Activated CD8-positive, alpha-beta memory T cell treated with anti-CD3 and anti-CD28 coated beads, Interleukin-2, amount 50 U/mL, for 1 hour (primary cell): ENCODE results near the gene MDP1.
"Not testable (repeated sequence)": the region's sequence is repeated elsewhere in the genome, so short reads cannot be mapped to it uniquely, and the experiment has no call there.

ENCODE experiments used
- DNase-seq: peaks from one replicate; pipeline ENCODE4 v3.0.0-alpha.2; 2020; ENCODE audit errors: extremely low read depth

Gene MDP1

DNA sequence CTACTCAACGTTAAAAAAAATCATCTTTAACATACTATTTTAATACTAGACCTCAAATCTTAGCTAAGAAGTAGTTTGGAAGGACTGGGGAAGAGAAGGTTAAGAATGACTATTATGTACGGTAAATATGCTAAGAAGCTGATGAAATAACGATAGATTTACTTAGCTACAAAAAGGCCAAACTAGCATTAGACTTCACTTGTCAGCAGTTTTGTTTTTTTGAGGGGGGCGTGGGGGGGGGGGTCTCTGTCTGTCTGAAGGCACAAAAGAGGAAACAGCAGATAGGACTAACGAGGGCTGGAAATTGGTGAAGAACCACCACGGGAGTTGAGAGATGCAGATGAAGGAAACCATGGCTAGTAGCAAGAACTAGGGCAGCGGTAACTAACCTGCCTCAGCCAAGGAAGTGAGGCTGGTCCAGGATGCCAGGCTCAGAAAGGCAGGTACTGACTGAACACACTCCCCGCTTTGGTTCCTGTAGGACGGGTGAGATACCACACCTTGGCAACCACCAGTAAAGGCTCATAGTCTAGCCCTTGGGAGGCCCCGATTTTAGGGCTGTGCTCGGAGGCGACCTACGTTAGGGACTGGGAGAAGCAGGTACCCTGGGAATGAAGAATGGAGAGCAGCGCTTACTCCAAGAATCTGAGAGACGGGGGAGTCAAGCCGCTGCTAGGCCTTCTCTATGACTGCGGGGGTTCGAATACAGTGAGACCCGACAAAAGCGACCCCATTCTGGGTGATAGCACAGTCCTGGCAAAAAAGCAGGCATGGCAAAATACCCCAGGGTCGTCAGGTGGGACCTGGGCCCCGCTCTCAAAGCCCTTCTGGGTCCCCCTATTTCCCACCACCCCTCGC lies 15.6 kb upstream of the MDP1 start:
- DNase-seq: no peak

DNA sequence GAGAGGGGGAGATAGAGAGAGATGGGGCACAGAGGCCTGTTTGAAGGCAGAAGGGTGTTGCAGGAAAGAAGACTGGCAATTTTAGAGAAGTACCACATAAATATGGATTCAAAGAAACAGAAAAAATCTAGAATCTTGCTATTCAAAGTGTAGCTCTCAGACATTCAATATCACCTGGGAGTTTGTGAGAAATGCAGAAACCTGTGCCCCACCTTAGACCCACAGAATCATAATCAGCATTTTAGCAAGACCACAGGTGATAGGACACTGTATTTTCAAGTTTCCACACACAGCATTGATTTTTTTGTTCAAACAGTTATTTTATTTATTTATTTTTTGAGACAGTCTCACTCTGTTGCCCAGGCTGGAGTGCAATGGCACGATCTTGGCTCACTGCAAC lies 13.0 kb upstream of the MDP1 start:
- no peak for DNase-seq

DNA sequence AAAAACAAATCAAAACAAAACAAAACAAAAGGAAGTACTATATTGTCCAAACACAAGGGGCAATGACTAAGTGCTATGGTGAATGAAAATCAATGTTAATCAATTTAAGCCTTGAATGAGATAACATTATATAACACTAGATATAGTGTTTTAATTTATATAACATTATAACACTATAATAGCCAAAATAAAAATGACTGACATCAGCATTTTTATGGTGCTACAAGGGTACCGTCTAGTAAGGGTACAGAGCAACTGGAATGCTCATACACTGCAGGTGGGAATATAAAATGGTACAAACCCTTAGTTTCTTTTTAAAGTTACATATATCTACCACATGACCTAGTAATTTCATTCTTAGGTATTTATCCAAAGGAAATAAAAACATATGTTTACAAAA lies 10.6 kb upstream of the MDP1 start:
- DNase-seq: no peak

DNA sequence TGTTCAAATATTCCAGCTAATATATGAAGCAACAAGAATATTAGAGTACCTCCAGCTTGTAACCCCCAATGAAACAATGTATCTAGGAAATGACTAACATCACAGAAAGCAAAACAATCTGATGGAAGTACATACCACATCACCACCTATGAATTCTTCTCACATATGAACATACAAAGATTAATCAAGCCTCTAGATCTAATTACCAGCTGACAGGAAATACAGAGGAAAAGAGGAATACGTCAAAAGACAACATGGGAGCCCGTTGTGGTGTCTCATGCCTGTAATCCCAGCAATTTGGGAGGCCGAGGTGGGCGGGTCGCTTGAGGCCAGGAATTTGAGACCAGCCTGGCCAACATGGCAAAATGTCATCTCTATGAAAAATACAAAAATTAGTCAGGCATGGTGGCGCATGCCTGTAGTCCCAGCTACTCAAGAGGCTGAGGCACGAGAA lies 8.8 kb upstream of the MDP1 start:
- no peak for DNase-seq

DNA sequence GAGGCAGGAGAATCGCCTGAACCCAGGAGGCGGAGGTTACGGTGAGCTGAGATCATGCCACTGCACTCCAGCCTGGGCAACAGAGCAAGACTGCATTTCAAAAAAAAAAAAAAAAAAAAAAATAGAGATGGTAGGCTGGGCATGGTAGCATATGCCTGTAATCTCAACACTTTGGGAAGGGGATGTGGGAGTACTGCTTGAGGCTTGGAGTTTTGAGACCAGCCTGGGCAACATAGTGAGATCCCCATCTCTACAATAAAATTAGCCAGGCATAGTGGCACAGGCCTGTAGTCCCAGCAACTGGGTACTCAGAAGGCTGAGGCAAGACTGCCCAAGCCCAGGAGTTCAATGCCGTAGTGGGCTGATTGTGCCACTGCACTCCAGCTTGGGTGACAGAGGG lies 7.1 kb upstream of the MDP1 start:
- not testable (repeated sequence) for DNase-seq

DNA sequence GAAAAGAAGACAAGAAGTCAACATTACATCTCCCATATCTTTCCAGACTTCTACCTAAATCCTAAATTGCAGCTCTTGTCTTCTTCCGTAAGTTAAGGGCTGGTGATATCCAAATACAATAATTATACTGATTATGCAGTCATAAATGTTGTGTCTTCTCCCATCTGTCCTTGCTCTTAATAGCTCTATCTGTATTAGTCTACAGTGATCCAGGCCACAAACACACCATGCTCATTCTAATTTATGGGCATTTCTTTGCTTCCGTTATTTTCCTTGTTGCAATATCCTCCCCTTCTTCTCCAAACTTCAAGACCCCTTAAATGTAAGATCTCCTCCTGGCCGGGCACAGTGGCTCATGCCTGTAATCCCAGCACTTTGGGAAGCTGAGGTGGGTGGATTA lies 3.7 kb upstream of the MDP1 start:
- DNase-seq: no peak

DNA sequence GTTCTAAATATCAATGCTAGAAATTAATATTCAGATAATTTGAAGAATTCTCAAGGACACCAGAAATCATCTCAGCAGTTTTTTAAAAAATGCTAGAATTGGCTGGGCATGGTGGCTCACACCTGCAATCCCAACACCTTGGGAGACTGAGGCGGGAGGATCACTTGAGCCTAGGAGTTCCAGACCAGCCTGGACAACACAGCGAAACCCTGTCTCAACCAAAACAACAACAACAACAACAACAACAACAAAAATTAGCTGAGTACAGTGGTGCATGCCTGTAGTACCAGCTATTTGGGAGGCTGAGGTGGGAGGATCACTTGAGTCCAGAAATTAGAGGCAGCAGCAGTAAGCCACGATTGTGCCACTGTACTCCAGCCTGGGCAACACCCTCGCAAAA lies 3.2 kb upstream of the MDP1 start:
- no peak for DNase-seq

DNA sequence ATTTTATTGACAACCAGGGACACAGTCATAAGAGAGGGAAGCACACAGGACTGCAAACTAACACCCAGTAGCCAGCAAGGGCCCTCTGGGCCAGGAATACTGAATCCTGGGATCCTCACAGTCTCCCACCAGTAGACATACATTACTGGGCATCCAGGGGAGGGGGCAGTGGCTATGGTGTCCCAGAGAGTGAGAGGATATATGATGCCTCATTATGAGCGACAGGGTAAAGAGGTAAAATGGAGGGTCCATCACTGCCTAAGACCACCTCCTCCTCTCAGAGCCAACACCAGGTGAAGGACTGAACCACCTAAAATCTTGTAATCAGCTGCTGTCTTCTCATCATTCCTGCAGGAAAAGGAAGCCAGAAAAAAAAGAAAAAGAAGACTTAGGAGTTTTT lies 1.0 kb upstream of the MDP1 start:
- not testable (repeated sequence) for DNase-seq

DNA sequence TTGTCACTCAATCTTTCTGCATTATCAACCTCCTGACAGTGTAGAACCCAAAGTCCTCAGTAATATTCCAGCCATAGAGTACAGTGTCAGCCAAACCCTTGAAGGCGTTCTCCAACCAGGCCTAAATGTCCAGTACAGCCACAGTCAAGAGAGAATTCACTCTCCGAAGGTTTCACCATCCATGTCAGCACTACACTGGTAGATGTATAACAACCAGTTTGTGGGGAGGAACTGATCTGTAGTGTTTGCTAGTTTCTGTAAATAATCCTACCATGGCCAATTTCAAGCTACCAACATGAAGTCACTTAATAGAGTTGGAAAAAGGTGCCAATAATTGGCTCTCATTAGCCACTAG lies 456 bp upstream of the MDP1 start:
- DNase-seq: no peak

DNA sequence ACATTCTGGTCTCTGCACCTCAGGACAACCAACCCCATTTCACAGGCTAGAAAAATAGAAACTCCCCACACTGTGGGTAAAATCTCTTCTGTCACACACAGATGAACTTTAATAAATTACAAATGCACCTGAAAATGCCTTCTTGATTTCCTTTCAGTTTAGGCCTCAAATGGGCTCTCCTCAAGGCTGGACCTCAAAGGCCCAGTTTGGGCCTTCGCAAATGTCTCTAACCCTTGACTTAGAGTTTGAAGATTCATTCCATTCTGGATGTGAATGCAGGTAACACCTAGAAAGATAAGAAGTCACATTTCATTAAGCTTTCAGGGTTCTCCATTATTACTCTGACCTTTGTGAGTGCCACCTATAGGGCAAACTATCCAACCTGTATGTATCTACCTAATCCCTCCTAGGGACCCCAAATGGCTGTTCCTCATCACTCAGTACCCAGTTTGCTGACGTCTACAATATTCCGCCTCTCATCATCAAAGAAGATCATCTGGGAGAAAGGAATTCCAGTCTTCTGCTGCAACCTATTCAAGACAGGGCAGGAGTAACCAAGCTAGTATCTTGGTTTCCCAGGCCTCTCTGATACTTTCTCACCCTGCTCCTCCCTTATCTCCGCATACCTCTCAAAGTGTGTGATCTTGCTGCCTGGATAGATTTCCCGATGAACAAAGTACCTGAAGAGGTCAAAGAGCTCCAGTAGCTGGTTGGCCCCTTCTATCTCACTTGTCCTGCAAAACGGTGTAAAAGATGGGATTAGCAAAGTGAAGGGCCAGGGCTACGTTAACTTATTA lies 1.8 kb downstream of the MDP1 start:
- DNase-seq: no peak

DNA sequence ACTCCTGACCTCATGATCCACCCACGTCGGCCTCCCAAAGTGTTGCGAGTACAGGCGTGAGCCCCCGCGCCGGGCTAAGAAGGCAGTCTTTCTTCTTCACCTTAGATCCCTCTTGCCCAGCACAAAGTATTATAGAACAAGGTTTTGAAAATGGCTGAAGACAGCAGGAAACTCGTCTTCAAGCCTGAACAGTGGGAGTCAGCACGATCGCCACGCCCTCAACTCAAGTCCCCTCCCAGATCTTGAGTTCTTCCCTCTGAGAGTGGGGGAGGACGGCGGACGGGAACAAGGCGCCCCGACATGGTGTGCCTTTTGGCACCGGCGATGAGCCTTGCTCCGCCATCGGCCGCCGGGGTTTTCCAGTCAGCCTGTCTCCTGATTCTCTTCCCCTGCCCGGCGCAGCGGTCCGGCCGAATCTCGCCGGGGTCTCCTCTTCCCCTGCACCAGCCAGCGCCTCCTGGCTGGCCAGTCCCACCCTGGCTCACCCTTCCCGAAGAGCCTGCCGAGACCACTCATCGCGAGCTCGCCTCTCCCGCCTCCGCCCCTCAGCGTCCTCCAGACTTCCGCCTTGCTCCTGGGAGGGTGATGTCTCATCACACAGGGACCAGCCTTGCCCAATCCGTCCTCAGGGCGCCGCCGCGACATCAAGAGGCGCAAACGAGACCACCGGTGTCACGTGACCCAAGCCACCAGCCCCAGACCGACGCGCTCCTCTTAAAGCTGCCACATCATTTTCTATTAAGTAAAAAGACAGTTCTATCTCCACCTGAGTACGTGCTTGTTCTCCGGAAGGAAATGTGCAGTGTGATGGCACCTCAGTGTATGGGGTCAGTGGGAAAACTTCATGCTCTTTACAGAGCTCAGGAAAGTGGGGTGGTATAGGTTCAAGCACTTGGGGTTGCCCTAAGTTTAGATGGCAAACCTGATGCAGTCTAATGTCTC lies 2.7 kb downstream of the MDP1 start, which contains the start of gene CHMP4A:
TSS of gene CHMP4A (minus strand) at position 565 of the 942 bp plus-strand sequence. CDS start at position 516, 49 bp downstream.
- DNase-seq: peak; percentile 97

DNA sequence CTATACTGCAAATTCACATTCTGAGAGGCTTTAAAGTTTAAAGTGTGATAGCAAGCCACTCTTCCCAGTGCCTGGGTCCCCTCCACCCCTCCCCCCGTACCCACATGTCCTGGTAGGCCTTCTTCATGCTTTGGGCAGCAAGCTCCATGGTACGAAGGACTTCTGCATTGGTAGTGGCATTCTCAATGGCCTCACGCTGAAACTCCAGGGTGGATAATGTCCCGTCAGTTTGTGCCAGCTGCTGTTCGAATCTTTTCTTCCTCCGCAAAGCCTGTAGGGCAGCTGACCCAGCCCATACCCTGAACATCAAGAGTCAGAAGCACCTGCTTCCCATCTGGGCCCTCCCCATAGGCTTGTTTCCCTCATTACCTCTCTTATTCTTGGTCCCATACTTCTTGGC lies 4.6 kb downstream of the MDP1 start:
- DNase-seq: no peak

DNA sequence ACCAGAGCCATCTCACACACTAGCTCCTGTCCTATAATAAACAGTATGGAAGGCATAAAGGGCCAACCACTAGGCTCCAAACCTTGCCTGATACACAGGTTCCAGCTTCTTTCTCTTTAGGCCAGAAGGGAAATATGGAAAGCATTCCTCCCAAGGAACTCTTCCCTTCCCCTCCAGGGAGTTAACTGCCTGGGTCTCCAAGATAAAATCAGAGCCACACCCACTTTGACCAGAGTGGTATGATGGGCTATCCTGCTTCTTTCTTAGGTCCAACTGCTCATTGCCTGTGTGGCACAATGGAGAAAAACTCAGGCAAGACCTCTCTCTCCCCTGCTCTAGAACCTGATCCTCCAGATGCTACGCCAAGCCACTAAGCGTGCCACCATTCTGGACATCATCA lies 8.2 kb downstream of the MDP1 start:
- DNase-seq: no peak

DNA sequence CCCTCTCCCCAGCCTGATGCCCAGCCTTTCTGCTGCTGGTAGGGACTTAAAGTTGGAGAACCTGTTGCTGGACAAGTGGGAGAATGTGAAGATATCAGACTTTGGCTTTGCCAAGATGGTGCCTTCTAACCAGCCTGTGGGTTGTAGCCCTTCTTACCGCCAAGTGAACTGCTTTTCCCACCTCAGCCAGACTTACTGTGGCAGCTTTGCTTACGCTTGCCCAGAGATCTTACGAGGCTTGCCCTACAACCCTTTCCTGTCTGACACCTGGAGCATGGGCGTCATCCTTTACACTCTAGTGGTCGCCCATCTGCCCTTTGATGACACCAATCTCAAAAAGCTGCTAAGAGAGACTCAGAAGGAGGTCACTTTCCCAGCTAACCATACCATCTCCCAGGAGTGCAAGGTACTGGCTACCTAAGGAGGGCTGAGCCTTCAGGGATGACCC lies 8.7 kb downstream of the MDP1 start:
- DNase-seq: no peak

DNA sequence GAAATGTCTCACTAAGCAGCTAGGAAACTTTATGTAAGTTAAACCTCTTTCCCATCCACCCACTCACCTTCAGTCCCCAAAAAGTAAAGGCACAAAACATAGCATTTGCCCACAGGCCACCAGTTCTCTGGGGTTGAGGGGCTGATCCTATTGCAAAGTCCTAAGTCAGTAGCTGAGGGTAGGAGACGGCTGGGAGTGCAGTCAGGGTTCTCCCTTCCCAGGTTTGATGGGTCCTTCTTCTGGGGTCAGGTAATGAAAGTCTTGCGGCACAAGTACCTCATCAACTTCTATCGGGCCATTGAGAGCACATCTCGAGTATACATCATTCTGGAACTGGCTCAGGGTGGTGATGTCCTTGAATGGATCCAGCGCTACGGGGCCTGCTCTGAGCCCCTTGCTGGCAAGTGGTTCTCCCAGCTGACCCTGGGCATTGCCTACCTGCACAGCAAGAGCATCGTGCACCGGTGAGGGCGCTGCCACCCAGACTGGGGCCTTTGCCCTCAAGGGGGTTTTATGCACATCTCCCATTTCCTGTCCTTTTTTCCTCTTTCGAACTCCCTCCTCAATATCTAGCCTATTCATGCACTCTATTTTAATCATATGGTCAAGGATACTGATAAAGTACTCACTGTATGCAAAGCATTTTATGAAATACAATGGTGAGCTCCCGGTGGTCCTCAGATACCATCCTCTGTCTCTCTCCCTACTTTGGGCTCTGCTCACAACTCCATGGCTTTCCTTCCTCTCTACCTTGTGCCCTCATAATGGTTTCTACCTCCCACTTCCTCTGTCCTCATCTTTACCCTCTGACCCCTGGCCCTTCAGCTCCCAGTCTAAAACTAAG lies 9.4 kb downstream of the MDP1 start:
- DNase-seq: no peak

DNA sequence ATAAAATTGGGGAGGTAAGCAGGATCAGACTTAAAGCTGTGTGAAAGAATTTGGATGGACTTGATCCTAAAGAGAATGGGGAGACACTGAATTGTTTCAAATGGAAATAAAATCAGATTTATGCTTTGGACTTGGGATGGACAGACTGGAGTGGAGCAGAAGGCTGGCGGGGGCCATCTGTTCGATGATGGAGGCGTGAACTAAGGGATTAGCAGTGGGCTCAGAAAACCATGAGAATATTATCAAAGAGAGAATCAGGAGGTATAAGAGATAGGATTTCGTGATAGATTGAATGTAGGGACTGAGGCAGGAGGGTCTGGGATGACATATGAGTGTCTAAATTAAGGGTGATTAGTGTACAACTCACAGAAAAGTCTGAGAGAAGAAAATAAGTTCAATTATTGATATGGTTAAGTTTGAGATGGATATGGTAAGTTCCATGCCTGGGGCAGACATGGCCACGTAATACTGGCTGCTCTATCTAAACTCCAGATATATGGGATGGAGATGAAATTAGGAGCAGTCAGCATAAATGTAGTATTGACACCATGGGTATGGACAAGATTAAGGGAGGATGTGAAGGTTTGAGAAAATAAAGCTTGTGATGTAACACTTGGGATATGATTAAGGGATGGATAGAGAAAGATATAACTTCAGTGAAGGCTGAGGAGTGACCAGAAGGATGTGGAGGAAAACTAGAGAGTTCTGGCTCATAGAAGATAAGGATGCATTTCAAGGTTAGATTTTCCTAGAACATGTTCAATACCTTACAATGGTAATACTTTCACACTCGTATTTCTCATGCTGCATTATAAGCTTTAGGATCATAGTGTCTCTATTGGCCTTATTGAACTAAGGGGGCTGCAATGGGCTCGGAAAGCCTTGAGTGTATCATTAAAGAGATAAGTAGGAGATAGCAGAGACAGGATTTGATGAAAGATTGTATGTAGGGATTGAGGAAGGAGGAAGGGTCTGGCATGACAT lies 11.4 kb downstream of the MDP1 start:
- no peak for DNase-seq

DNA sequence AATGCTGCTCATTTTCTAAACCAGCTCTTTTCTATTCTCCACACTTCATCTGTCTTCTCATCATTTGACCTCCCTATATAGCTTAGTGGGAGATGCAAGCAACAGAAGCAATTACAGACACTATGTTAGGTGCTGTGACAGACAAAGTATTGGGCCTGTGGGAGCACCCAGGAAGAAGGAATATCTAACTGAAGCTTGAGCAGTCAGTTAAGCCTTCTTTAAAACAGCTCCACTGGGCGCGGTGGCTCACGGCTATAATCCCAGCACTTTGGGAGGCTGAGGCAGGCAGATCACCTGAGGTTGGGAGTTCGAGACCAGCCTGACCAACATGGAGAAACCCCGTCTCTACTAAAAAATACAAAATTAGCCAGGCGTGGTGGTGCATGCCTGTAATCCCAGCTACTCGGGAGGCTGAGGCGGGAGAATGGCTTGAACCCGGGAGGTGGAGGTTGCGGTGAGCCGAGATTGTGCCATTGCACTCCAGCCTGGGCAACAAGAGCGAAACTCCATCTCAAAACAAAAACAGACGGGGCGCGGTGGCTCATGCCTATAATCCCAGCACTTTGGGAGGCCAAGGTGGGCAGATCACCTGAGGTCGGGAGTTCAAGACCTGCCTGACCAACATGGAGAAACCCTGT lies 12.5 kb downstream of the MDP1 start:
- not testable (repeated sequence) for DNase-seq

DNA sequence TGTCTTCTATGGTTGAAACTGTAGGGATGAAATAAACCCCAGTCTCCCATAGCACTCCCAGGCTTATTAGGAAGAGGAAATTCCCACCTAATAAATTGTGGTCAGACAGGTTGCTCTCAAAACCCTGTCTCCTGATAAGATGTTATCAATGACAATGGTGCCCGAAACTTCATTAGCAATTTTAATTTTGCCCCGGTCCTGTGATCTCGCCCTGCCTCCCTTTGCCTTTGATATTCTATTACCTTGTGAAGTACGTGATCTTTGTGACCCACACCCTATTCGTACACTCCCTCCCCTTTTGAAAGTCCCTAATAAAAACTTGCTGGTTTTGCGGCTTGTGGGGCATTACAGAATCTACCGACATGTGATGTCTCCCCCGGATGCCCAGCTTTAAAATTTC lies 13.3 kb downstream of the MDP1 start:
- DNase-seq: not testable (repeated sequence)
